Activated CD4-positive, alpha-beta T cell treated with anti-CD3 and anti-CD28 coated beads for 36 hours (primary cell): ENCODE measurements around the gene RBKS. TPM values are rescaled to one million over a fixed set of nuclear protein-coding genes. Genes with fewer than 3 reads are reported as not detected.

Experiments
- ATAC-seq: fragments of 200-7000 bp; cut with Tn5 transposase; one replicate; pipeline ENCODE4 v1.10.0; 2021; ENCODE audit warnings: mild to moderate bottlenecking, moderate library complexity
- CTCF ChIA-PET: fragments of 350-600 bp; sonication (Branson Sonifier 250); formaldehyde crosslinking; loops from one replicate; lab custom pipeline; 2021; ENCODE audit warnings: antibody characterized with exemption; lab: Charles Lee
- POLR2A ChIA-PET: fragments of 350-600 bp; sonication (Branson Sonifier 250); formaldehyde crosslinking; loops from one replicate; lab custom pipeline; 2021; ENCODE audit warnings: antibody characterized with exemption, inconsistent platforms; lab: Charles Lee
- DNase-seq: peaks from one replicate; pipeline ENCODE4 v3.0.0-alpha.2; 2020
- H3K27ac Mint-ChIP-seq: one replicate; pipeline ENCODE4 v1.8.0; 2021; ENCODE audit warnings: mixed read lengths
- H3K27me3 Mint-ChIP-seq: one replicate; pipeline ENCODE4 v1.8.0; 2021; ENCODE audit warnings: mixed read lengths
- H3K36me3 Mint-ChIP-seq: one replicate; pipeline ENCODE4 v1.8.0; 2021; ENCODE audit warnings: low read depth, mixed read lengths
- H3K4me1 Mint-ChIP-seq: one replicate; pipeline ENCODE4 v1.8.0; 2021; ENCODE audit warnings: mixed read lengths
- H3K4me3 Mint-ChIP-seq: one replicate; pipeline ENCODE4 v1.8.0; 2021; ENCODE audit warnings: mild to moderate bottlenecking, moderate library complexity, mixed read lengths
- H3K9me3 Mint-ChIP-seq: one replicate; pipeline ENCODE4 v1.8.0; 2021; ENCODE audit warnings: low read depth, mixed read lengths
- intact Hi-C, 2 experiments: fragments of 100-400 bp; cut with DNase I in 1 of 2; cut with micrococcal nuclease in 1 of 2; formaldehyde crosslinking; loops; one replicate each; pipeline versions ENCODE4 v1.14.2 to v1.15.1; 2022 to 2024; cut with DNase I, micrococcal nuclease
- total RNA-seq, 2 experiments: library from RNA; stranded (reverse); gene quantifications; one replicate each; pipeline ENCODE4 v1.2.3, GENCODE V29; 2021

Gene RBKS
- total RNA-seq, 2 experiments from 2014 or later, result 4.6 to 6.4 TPM

- DNase-seq (no peak), ATAC-seq (peak; percentile 26)
- CTCF ChIA-PET, result interaction anchor here (3.5 kb wide), 1 partner anchor 11 kb away, joined by 14 read pairs; no protein-coding TSS in a partner anchor
- Mint-ChIP-seq H3K36me3 (no peaks in the 10 kb centered on the region), H3K4me3 (no peak overlapping the region), H3K9me3 (peaks cover 6% of the 10 kb centered on the region), H3K4me1 (peaks cover 20% of the 10 kb centered on the region), H3K27me3 (no peaks in the 10 kb centered on the region), H3K27ac (peak overlapping the region; percentile 47)
- POLR2A ChIA-PET, result no interaction called here
- intact Hi-C loops, result loop anchor here in 1 of 2 experiments (2.0 kb wide), 1 partner anchor 36 kb away; the partner anchor contains the start of gene MRPL33
Observed at GRCh38 chr2:27734305-27734704, 155.9 kb downstream of the RBKS start.

Other genes starting within 250 kb of the RBKS start
- 10 to 100 TPM; 23.7 to 26.1 TPM for gene SUPT7L, start 226.8 kb downstream of the RBKS start, total RNA-seq
- gene SLC4A1AP, start 226.5 kb downstream of the RBKS start, total RNA-seq, result 10 to 100 TPM; 23.8 to 25.3 TPM
- 10 to 100 TPM; 44.7 to 68.0 TPM for gene MRPL33, start 118.7 kb downstream of the RBKS start, total RNA-seq
- 10 to 100 TPM; 58.4 to 81.1 TPM for gene BABAM2, start 342 bp upstream of the RBKS start, total RNA-seq